Glomerular endothelial cell (primary cell): ENCODE data around the gene CFAP99. TPM values are rescaled to one million over a fixed set of nuclear protein-coding genes. Genes with fewer than 3 reads are reported as not detected.

Experiments used
- DNase-seq: peaks from one replicate; pipeline ENCODE4 v3.0.0-alpha.2; 2011; ENCODE audit warnings: low read depth, low spot score; ENCODE audit errors: extremely low read depth
- total RNA-seq: library from RNA; depleted of rRNA; stranded (reverse); fragments of >200 nt; gene quantifications from 2 replicates; pipeline ENCODE4 v1.2.3, GENCODE V29; 2015

Gene CFAP99
- total RNA-seq, 1 donor from 2014 or later, result not detected

- no peak for DNase-seq
These were observed 79.2 kb downstream of the CFAP99 start for GRCh38 chr4:2497931-2498330.

GRCh38 chr4:2500547-2500946, 81.8 kb downstream of the CFAP99 start:
- no peak for DNase-seq

DNA sequence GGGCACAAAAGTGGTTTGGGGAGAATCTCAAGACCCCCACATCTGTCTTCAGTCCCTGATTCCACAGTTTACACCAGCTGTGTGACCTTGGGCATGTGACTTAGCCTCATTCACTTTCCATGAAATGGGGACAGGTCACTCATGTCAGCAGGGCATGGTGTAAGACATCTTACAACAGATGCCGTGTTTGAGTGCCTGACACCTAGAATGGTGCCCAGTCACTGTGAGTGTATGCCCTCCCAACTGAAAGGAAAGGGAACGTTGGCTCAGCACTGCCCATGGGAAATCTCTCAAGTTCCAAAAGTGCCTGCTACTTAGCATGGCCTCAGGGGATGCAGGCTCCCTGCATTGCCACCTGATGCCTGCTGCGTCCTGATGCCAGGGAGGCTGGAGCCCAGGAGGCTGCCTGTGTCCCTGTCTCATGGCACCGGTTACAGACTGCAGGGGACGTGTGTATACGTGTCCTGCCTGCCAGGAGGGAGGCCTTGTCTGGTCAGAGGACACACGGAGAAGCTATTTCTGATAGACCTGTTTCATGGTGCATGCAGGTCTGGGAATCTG, 82.4 kb downstream of the CFAP99 start:
- no peak for DNase-seq

DNA sequence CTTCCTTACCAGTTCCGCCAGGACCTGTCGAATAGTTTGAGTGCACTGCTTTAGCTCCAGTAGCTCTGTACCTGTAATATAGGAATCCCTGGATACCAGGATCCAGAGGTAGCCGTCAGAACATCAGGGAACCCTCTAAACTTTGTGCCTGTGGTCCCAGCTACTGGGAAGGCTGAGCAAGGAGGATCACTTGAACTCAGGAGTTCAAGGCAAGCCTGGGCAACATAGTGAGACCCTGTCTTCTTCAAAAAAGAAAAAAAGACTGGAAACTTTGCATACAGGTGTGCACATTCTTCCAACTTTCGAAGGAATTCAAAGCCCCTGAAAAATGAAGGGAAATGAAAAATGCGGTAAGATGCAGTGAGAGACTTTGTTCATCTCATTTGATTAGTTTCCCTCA, 85.1 kb downstream of the CFAP99 start:
- no peak for DNase-seq

DNA sequence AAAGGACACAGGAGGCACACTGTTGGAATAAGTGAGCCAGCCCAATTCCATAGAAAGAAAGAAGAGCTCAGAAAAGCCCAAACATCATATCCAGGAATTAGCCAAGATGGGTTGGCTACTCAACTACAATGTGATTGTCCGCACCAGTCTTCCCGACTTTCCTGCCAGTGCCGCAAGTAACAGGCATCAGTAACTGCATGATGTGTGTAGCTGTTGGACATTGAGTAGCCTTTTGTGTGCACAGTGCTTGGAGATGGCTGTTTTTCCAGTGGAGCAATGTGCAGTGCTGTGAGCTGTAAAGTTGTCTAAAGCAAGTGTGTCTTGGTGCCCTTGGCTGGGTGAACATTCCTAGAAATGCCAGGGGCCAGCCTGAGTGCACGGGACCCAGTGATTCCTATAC, 88.5 kb downstream of the CFAP99 start:
- DNase-seq, result no peak

DNA sequence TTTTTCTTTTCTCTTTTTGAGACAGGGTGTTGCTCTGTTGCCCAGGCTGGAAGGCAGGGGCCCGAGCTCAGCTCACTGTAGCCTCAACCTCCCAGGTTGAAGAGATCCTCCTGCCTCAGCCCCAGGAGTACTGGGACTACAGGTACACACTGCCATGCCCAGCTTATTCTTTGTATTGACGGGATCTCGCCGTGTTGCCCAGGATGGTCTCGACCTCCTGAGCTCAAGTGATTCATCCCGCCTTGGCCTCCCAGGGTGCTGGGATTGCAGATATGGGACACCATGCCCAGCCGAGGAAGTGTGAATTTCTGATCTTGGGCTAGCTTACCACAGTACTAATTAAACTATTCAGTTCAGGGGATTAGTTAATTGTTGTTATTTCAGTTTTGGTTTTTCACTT, 89.1 kb downstream of the CFAP99 start:
- DNase-seq, result no peak

GRCh38 chr4:2510351-2511259, 91.8 kb downstream of the CFAP99 start:
- no peak for DNase-seq

GRCh38 chr4:2511645-2512131, 92.9 kb downstream of the CFAP99 start:
- no peak for DNase-seq

Other genes starting within 250 kb of the CFAP99 start
- gene HAUS3, start 176.8 kb upstream of the CFAP99 start, total RNA-seq, result 7.4 and 16.7 TPM in 2 replicates
- gene POLN, start 176.8 kb upstream of the CFAP99 start, total RNA-seq, result 1.6 and 2.1 TPM in 2 replicates
- 115 and 122 TPM in 2 replicates for gene MXD4, start 156.8 kb upstream of the CFAP99 start, total RNA-seq
- 8.1 and 11.3 TPM in 2 replicates for gene ZFYVE28, start 310 bp upstream of the CFAP99 start, total RNA-seq
- gene RNF4, start 50.2 kb downstream of the CFAP99 start, total RNA-seq, result 59.9 and 65.5 TPM in 2 replicates
- 20.8 and 26.1 TPM in 2 replicates for gene FAM193A, start 117.7 kb downstream of the CFAP99 start, total RNA-seq